Left kidney (tissue), 8 donors: Measurements from ENCODE around the gene VCPKMT. TPM values are rescaled to one million over a fixed set of nuclear protein-coding genes. Genes with fewer than 3 reads are reported as not detected.

Experiments used
- DNase-seq: peaks from one replicate; pipeline ENCODE4 v3.0.0-alpha.2; 2013
- long read RNA-seq, 8 donors: transcript quantifications; one replicate each; lab custom pipeline, GENCODE V29; 2026
- polyA plus RNA-seq: library from polyadenylated mRNA; unstranded; fragments of 120-200 nt; gene quantifications from one replicate; pipeline ENCODE4 v1.2.1, GENCODE V29; 2013; ENCODE audit not compliant: insufficient read length

VCPKMT gene
- polyA plus RNA-seq: 16.9 TPM
- long read RNA-seq, donor 1, partial matches to known transcripts: 0 of 5 reads
- long read RNA-seq, donor 1, other reads (novel, unspliced or antisense): 0 of 5 reads
- long read RNA-seq, donor 2, partial matches to known transcripts: 0 of 5 reads
- long read RNA-seq, donor 2, other reads (novel, unspliced or antisense): 0 of 5 reads
- long read RNA-seq, donor 3, partial matches to known transcripts: 0 of 7 reads
- long read RNA-seq, donor 3, other reads (novel, unspliced or antisense): 0 of 7 reads
- long read RNA-seq, donor 4: 0 reads
- long read RNA-seq, donor 5, transcript VCPKMT-202 (6 exons, 1,761 nt): major isoform, 7 of 10 reads
- long read RNA-seq, donor 5, partial matches to known transcripts: 0 of 10 reads
- long read RNA-seq, donor 5, other reads (novel, unspliced or antisense): 0 of 10 reads
- long read RNA-seq, donor 6, partial matches to known transcripts: 0 of 6 reads
- long read RNA-seq, donor 6, other reads (novel, unspliced or antisense): 0 of 6 reads
- long read RNA-seq, donor 7, transcript VCPKMT-202 (6 exons, 1,761 nt): major isoform, 5 of 7 reads
- long read RNA-seq, donor 7, partial matches to known transcripts: 0 of 7 reads
- long read RNA-seq, donor 7, other reads (novel, unspliced or antisense): 0 of 7 reads
- long read RNA-seq, donor 8, partial matches to known transcripts: 0 of 1 reads
- long read RNA-seq, donor 8, other reads (novel, unspliced or antisense): 0 of 1 reads

GRCh38 chr14:50116181-50116956 is at the start of gene VCPKMT:
Gene VCPKMT, minus strand, starts transcription at chr14:50116572. Its CDS starts 20 bp downstream, at chr14:50116552.
- peak; percentile 95 for DNase-seq

- no peak for DNase-seq
Measured at GRCh38 chr14:50156111-50156510, 39.7 kb upstream of the VCPKMT start.

GRCh38 chr14:50148799-50149198 is 32.4 kb upstream of the VCPKMT start:
- no peak for DNase-seq

GRCh38 chr14:50139192-50139591 is 22.8 kb upstream of the VCPKMT start:
- DNase-seq: no peak

- no peak for DNase-seq
Measured at GRCh38 chr14:50127802-50128201, 11.4 kb upstream of the VCPKMT start.

- no peak for DNase-seq
Measured at GRCh38 chr14:50123062-50123461, 6.7 kb upstream of the VCPKMT start.

- no peak for DNase-seq
Measured at GRCh38 chr14:50122291-50122690, 5.9 kb upstream of the VCPKMT start.

- DNase-seq: no peak
Measured at GRCh38 chr14:50121486-50121885, 5.1 kb upstream of the VCPKMT start.

- no peak for DNase-seq
Measured at GRCh38 chr14:50117456-50117855, 1.1 kb upstream of the VCPKMT start.

- DNase-seq: peak; percentile 48
Measured at GRCh38 chr14:50116966-50117365, 594 bp upstream of the VCPKMT start.

GRCh38 chr14:50113381-50114035 is 2.9 kb downstream of the VCPKMT start:
- no peak for DNase-seq

GRCh38 chr14:50110323-50111037 is 5.9 kb downstream of the VCPKMT start:
- DNase-seq: no peak

GRCh38 chr14:50109342-50109741 is 7.0 kb downstream of the VCPKMT start:
- no peak for DNase-seq

- no peak for DNase-seq
Measured at GRCh38 chr14:50107850-50108249, 8.5 kb downstream of the VCPKMT start.

- DNase-seq: no peak
Measured at GRCh38 chr14:50106178-50106577, 10.2 kb downstream of the VCPKMT start.

GRCh38 chr14:50103558-50103957 is 12.8 kb downstream of the VCPKMT start:
- DNase-seq: no peak

GRCh38 chr14:50101417-50101816 is 15.0 kb downstream of the VCPKMT start:
- no peak for DNase-seq

GRCh38 chr14:50100805-50101204 is 15.6 kb downstream of the VCPKMT start:
- no peak for DNase-seq

- DNase-seq: no peak
Measured at GRCh38 chr14:50099335-50099734, 17.0 kb downstream of the VCPKMT start.

GRCh38 chr14:50095895-50096294 is 20.5 kb downstream of the VCPKMT start:
- DNase-seq: no peak

GRCh38 chr14:50094056-50094755 is 22.2 kb downstream of the VCPKMT start:
- DNase-seq: no peak
